PFSK-1 (cell line): ENCODE measurements around the gene MAML2.

Source experiments
- POLR2AphosphoS5 ChIP-seq: IDR thresholded peaks from 2 replicates; pipeline ENCODE4 v1.6.1; 2012; ENCODE audit warnings: low read depth, mild to moderate bottlenecking, control low read depth, low read length, moderate library complexity
- REST ChIP-seq, 2 experiments: IDR thresholded peaks; 2 replicates each; pipeline versions ENCODE4 v1.6.1 to v1.8.0; 2011 to 2012; ENCODE audit warnings: low read depth in 2 of 2, low read length in 2 of 2, control low read depth in 1 of 2, inconsistent platforms in 1 of 2, mild to moderate bottlenecking in 1 of 2, moderate library complexity in 1 of 2; ENCODE audit not compliant: insufficient read depth in 1 of 2
- TAF1 ChIP-seq: IDR thresholded peaks from 2 replicates; pipeline ENCODE4 v1.6.1; 2012; ENCODE audit warnings: low read length, control low read depth, borderline replicate concordance; ENCODE audit not compliant: insufficient read depth

- TF ChIP-seq TAF1 (no peak), POLR2AphosphoS5 (no peak), REST (IDR thresholded peaks at IDR 0.05; ENCODE audit: insufficient read depth in 1 of 2, low read depth in 2 of 2, low read length in 2 of 2) (no peak)
Measured at GRCh38 chr11:96272529-96273222, 70.3 kb downstream of the MAML2 start.
